Upper lobe of left lung (tissue), 4 donors: ENCODE data around the gene HS3ST5.

ENCODE experiments used
- EP300 ChIP-seq, 4 donors: sonication (generic); formaldehyde crosslinking; IDR thresholded peaks; one replicate each; pipeline ENCODE4 v1.5.1; 2017; ENCODE audit warnings: antibody characterized with exemption in 4 of 4, control low read depth in 2 of 4
- POLR2A ChIP-seq, 4 donors: fragments of 450-650 bp; IDR thresholded peaks; one replicate each; pipeline ENCODE4 v1.5.1; 2016 to 2017; ENCODE audit warnings: antibody characterized with exemption in 4 of 4, mild to moderate bottlenecking in 2 of 4
- POLR2AphosphoS5 ChIP-seq, 2 donors: sonication (generic); formaldehyde crosslinking; IDR thresholded peaks; one replicate each; pipeline ENCODE4 v1.5.1; 2017; ENCODE audit warnings: antibody characterized with exemption in 2 of 2
- TF ChIP-seq, protein P1 (sequence below), 6 experiments: fragments of 450-650 bp in 4 of 6; fragments of 200-600 bp in 2 of 6; sonication (generic) in 2 of 6; IDR thresholded peaks; one replicate each; pipeline ENCODE4 v1.5.1; 2016 to 2019; ENCODE audit warnings: antibody characterized with exemption in 6 of 6

DNA sequence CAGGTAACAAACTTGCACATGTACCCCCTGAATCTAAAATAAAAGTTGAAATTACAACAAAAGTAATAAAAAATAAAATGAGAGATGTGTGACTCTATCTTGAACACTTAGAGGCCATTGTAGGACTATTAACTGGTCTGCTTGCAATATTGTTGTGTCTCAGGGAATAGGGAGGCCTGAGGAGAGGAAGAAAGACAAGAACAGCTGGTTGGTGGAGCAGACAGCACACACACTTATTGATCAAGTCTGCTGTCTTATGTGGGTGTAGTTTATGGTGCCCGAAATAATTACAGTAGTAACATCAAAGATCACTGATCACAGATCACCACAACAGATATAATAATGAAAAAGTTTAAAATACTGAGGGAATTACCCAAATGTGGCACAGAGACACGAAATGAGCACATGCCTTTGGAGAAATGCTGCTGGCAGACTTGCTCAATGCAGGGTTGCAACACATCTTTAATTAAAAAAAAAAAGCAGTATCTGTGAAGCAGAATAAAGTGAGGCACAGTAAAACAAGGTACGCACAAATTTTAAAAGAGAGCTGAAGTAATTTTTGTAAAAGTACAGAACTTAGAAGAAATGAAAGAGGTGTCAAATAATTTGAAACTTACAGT is 261.8 kb downstream of the HS3ST5 start:
- TF ChIP-seq, protein P1, sequence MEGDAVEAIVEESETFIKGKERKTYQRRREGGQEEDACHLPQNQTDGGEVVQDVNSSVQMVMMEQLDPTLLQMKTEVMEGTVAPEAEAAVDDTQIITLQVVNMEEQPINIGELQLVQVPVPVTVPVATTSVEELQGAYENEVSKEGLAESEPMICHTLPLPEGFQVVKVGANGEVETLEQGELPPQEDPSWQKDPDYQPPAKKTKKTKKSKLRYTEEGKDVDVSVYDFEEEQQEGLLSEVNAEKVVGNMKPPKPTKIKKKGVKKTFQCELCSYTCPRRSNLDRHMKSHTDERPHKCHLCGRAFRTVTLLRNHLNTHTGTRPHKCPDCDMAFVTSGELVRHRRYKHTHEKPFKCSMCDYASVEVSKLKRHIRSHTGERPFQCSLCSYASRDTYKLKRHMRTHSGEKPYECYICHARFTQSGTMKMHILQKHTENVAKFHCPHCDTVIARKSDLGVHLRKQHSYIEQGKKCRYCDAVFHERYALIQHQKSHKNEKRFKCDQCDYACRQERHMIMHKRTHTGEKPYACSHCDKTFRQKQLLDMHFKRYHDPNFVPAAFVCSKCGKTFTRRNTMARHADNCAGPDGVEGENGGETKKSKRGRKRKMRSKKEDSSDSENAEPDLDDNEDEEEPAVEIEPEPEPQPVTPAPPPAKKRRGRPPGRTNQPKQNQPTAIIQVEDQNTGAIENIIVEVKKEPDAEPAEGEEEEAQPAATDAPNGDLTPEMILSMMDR (IDR thresholded peaks at IDR 0.05): no peak
- TF ChIP-seq POLR2A (IDR thresholded peaks at IDR 0.05): no peak
- TF ChIP-seq POLR2AphosphoS5 (IDR thresholded peaks at IDR 0.05): no peak
- TF ChIP-seq EP300 (IDR thresholded peaks at IDR 0.05): no peak
